Transverse colon (tissue), 4 donors: ENCODE results near the gene HOXA2.

Source experiments
- CTCF ChIP-seq, 5 experiments: fragments of 200-600 bp in 3 of 5; fragments of 450-650 bp in 2 of 5; sonication (generic) in 3 of 5; IDR thresholded peaks; 1 replicate in 2 of 5; 2 replicates in 3 of 5; pipeline ENCODE4 v1.5.1; 2016 to 2017; ENCODE audit warnings: antibody characterized with exemption in 5 of 5, inconsistent platforms in 3 of 5, mild to moderate bottlenecking in 2 of 5, moderate library complexity in 1 of 5
- EP300 ChIP-seq: sonication (generic); formaldehyde crosslinking; IDR thresholded peaks from one replicate; pipeline ENCODE4 v1.6.1; 2017; ENCODE audit warnings: antibody characterized with exemption, low read depth
- POLR2A ChIP-seq: fragments of 450-650 bp; IDR thresholded peaks from one replicate; pipeline ENCODE4 v1.6.1; 2016; ENCODE audit warnings: antibody characterized with exemption, mild to moderate bottlenecking, moderate library complexity
- POLR2AphosphoS5 ChIP-seq, 3 donors: sonication (generic); formaldehyde crosslinking; IDR thresholded peaks; one replicate each; pipeline ENCODE4 v1.6.1; 2016; ENCODE audit warnings: antibody characterized with exemption in 3 of 3

- no peak for TF ChIP-seq CTCF (IDR thresholded peaks at IDR 0.05)
- TF ChIP-seq POLR2A: peak; percentile 41
- peak in 2 of 3 donors; percentile 25 to 42 for TF ChIP-seq POLR2AphosphoS5 (IDR thresholded peaks at IDR 0.05)
- TF ChIP-seq EP300: peak; percentile 35
Measured at GRCh38 chr7:27122077-27122910, 19.8 kb upstream of the HOXA2 start.
